Fibroblast of skin of back (primary cell): Measurements from ENCODE around the gene DIO1.

Experiments used
- DNase-seq: peaks from one replicate; pipeline ENCODE4 v3.0.0-alpha.2; 2013

The DIO1 gene

DNA sequence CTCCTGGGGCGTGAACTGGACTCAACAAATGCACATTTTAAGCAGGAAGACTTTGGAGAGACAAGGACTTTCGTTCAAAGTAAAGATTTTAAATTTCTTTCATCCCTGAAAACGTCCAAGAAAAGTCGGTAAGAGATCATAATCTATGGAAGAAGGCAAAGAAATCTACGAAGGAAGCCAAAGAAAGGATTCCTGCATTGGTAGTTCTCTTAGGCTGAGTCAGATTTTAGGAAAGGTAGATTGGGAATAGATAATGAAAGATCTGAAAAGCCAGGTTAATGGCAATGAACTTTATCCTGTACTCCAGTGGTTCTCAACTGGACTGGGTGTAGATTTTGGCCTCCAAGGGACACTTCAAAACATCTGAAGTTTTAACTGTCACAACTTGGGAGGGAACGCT, 49.1 kb downstream of the DIO1 start:
- no peak for DNase-seq

DNA sequence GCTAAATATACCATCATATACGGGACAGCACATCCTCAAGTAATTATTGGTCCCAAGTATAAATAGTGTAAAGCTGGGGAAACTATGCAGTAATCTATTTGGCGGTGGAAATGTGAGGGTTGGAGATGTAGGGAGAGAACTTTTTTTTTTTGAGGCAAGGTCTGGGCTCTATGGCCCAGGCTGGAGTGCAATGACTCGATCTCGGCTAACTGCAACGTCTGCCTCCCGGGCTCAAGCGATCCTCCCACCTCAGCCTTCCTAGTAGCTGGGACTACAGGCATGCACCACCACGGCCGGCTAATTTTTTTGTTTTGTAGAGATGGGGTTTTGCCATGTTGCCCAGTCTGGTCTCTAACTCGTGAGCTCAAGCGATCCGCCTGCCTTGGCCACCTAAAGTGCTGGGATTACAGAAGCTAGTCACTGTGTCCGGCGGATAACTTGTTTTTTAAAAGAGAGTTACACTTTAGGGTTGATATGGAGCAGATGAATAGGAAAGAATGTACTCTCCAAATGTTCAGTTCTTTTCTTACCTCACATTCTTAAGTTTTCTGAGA, 49.6 kb downstream of the DIO1 start:
- DNase-seq, result no peak

DNA sequence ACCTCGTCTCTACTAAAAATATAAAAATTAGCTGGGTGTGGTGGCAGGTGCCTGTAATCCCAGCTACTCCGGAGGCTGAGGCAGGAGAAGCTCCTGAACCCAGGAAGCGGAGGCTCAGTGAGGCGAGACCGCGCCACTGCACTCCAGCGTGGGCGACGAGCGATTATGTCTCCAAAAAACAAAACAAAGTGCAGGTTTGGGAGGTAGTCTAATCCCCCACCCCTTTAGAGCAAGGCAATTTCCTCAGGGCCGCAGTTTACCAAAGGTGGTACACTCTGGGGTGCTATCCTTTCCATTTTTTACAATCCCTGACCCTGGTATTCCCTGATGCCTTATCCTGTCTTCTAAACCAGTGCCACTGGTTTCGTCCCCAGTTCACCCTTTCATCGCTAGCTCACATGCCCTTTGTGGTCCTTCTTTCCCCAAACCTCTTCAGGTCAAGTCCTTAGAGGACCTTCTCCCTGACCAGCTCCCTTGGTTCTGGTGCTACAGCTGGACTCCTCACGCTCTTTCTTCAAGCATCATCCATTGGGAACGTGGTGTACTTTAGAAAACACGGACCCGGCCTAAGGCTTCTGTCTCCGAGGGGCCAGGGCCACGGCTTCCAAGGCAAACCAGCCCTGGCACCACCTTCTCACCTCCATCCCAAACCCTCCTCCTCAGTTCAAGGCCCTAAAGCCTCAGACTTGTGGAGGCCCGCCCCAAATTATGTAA, 50.6 kb downstream of the DIO1 start:
- DNase-seq, result no peak

DNA sequence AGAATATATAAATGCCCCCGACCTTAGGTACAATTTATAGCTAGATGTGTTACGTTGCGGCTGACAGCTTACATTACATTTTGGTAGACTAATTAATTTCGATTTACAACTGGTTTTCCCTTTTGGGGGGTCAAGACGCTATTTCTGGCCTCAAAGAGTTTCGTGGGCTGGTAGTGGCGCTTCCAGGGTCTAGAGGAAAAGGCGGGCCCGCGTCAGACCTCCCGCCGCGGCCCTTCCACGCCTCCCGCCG, 51.1 kb downstream of the DIO1 start:
- no peak for DNase-seq

DNA sequence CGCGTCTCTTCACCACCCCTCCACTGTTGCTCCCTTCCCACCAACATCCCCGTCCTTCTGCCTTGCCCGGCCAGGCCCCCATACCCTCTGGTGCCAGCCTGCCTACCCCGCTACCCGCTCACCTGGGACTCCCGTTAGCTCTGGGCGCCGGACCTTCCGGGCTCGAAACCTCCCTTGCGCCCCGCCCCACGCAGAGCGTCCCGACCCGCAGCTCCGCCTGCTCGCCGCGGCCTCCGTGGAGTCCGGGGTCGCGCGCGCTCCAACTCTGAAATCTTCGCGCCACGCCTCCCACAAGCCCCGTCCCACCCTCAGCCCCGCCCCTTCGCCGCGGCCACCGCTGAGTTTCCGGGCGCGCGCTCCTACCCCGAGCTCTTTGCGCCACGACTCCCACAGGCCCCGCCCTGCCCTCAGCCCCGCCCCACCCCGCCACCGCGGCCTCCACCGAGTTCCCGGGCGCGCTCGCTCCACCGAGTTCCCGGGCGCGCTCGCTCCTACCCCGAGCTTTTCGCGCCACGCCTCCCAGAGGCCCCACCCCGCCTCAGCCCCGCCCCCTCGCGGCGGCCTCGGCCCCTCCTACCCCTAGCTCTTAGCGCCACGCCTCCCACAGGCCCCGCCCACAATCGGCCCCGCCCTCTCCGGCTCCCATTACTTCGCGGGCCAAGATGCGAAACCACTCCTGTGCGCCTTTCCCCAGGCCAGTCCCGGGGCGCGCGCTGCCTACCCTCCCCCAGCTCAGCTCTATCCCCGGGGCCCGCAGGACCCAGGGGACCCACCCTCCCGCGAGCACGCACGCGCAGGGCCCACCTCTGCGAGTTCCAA, 51.7 kb downstream of the DIO1 start, which contains the start of gene IFT25:
Gene IFT25 (minus strand): TSS at position 267 of the 819 bp plus-strand sequence. CDS start 5,617 bp downstream, outside the sequence.
- DNase-seq, result peak; percentile 94

DNA sequence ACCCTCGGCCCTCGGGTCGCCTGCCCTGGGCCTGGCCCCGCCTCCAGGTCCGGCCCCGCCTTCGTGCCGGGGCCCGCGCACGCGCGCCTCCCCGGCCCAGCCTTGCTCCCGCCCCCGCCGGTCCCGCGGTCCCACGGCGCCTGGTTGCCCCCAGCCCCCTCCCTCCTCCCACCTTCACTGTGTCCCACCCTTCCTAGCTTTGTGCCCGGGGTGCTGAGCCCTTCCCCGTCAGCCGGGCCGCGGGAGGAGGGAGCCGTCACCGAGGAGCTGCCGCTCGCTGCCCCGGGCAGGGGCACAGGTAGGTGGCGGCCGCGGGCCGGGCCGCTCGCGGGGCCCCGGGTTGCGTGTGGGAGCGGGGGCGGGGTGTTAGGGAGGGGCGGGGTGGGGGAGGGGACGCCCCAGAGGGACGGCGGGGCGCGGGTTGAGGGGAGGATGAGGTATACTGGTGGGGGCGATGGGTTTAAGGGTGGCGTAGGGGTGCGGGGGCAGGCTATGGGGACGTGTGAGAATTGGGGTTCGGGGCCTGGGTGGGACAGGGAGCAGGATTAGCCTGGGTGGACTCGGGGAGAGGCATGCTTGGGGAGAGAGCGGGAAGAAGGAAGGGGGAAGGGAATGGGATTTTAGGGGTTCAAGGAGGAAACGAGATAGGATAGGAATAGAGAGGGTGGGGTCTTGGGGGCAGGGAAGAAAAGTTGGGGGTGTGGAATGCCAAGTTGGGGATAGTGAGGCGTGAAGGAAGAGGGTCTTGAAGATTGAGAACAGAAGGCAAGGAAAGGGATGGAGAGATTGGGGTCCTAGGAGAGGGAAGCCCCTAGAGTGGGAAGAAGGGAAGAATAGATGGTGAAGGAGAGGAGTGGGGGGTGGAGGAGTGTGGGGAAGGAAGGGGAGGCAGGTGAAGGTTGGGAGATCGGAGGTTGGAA, 52.5 kb downstream of the DIO1 start, which contains the start of gene LRRC42:
Gene LRRC42 (plus strand): TSS at position 99 of the 920 bp plus-strand sequence. CDS start 5,650 bp downstream, outside the sequence.
- no peak for DNase-seq

DNA sequence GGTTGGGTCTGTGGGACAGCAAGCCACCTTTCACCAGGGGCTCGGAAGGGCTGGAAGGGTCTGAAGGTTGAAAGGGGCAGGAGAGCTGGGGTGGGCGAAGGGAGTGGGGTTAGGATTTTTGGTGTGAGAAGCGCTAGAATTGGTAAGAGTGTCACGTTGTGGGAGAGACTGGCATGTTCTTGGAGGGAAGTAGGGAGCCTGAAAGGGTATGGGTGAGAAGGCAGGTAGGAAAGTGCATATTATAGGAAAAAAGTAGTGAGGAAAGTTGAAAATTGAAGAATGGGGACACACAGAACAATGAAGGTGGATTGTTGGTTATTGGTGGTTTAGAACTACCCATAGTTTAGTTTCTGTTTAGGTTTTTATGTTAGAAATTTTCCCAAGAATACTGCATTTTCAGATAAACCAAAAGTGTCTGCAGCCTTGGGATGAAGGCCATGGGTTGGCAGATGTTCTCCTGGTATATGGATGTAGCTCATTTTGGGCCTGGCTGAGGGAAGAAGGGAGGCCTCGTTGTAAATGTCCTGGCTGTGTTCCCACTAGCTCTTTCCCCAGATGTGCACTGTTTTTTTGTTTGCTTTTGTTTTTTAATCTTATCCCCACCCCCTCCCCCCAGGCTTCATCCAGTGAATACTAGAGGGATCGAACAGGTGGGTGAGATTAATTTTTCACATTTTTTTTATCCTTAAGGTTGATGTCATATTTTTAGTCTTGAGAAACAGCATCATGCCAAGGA, 53.4 kb downstream of the DIO1 start:
- DNase-seq, result no peak

DNA sequence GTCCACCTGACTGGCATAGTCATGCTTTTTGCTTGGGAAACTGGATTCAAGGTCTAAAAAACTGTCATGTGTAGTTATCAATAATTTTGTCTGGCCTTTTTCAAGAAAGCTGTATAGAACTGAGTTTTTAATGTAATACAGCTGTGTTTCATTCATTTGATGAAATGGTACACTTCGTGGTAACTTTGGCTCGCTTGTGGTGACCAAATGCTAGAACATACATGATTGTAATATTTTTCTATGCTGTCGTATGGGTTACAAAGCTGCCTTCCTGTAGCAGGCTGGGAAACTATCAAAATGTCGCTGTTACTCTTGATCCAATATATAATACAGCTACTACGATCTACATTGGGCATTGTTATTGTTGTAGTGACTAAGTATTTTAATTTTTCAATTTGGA, 54.3 kb downstream of the DIO1 start:
- DNase-seq, result no peak

DNA sequence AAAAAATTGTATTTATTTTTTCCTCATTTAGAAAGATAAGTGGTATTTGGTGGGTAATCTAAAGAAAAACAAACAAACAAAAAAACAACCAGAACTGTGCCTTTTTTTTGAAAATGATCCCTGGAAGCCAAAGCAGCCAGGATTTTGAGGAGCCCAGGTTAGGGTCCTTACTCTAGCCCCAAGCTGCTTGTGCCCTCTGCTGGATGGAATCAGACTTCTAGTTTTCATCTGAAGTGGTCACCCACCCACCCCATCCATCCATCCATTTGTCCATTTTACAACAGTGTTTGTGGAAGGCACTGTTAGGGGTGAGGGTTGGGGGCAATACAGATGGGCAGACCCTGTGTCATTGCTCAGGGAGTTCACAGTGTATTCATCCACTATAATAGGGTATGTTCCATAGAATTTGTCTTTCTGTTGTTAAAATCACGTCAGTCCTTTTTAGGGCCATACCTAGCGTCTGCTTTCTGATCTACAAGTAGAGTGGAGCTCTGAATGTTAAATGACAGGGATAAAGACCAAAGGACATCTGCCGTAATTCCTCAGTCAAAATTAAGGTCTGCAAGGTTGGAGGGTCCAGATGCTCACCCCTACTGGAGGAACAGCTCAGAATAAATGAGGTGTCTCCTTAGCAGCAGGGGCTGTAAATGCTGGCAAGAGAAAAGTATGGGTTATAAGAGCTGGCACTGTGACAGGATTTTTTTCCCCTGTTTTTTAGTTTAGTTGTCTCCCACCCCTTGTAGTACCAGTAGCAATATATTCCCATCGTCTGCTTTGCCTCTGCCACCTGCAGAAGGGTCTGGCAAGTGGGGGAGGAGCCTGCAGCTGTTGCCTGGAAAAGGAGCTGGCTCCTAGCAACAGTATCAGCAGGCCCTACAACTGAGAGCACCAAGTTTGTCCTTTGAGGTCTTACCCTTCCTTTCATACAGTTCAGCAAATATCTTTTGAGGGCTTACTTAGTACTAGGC, 55.3 kb downstream of the DIO1 start:
- DNase-seq, result peak; percentile 53

DNA sequence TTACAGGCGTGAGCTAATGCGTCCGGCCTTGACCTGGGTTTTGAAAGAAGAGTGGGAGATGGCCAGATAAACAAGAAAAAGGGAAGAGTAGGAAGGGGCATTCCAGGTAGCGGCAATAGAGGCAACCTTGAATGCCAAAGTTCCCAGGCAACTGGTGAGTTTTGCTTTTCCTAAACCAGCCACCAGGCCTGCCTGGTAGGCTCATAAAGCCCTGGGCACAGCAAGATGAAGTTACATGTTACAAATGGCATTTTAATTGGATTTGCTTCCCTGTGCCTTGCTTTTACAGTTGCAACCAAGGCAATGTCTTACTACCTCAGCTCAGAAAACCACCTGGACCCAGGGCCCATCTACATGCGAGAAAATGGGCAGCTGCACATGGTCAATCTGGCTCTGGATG, 57.7 kb downstream of the DIO1 start:
- no peak for DNase-seq

DNA sequence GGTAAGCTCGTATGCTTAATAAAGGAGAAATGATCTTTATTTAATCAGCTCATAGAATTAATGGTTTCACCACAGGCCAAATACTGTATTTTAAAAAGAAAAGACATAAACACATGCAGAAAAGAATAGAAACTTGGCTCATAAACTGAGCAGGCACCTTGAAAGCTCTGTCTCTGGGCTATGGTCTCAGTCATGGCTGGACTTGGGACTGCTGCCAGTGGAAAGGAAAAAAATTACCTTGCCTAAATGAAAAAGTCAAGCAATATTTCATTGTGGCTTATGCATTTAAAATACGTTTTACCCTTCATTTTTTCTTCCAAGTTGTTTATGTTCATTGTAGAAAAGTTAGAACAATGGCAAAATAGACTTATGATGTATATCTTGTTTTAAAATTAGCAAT, 60.1 kb downstream of the DIO1 start:
- DNase-seq, result no peak

DNA sequence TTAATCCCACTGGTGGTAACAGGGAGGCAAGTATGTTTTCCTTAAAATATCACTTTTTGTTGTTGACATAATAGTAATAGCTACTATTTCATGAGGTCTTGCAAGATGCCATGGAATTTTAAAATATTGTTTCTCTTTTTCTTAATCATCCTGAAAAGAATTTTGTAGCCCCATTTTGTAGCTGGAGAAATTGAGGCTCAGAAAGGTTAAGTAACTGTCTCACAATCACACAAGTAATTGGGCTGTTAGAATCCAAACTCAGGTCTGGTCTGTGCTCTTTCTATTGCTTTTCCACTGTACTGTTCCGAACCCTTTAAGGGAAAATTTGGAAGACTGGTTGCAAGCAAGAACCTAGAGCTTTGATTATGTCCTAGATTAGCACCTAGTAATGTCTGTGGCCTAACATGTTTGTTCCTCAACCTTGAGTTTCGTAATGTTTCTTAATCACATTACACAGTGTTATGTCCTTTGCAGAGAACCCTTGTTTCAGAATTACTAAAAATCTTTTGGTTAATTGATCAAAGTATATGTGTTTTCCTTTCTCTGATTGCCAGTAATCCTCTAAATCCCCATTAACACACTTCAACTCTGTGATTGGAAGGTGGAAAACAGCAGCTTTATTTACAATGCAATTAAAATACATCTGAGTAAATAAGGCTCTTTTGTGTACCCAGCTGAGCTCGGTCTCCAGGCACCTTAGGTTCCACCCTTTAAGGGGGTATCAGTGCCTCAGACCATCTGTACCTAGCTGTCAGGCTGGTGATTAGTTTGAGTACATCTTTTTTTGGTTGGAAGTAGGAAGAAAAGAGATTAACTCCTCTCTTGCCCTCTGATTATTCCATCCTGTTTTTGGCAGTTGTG, 62.6 kb downstream of the DIO1 start:
- DNase-seq, result no peak

DNA sequence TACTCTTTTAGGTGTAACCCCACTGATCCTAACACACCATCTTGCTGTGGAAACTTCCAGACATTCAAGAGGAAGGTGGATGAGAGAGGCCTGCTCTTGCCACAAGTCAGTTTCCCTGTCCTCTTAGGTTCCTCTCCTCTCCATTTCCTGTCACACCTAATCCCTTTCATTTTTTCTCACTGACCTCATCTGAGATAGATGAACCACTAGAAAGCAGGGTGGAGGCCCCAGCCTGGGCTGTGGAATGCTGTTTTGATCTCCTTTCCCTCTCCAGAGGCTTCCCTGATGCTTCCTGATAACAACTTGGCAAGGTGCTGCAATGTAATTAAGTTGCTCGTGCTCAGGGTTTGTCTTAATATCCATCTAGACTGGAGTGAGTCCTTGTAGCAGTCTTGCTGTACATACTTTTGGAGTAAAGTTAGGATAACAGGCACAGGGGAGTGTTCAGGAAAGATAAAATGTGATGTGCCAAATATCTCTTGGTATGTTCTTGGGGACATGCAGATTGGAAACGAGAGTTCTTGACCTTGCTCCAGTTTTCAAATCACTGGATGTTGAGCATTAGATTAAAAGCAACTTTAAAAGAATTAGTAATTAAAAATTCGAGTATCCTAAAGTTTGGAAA, 63.3 kb downstream of the DIO1 start:
- peak; percentile 72 for DNase-seq

DNA sequence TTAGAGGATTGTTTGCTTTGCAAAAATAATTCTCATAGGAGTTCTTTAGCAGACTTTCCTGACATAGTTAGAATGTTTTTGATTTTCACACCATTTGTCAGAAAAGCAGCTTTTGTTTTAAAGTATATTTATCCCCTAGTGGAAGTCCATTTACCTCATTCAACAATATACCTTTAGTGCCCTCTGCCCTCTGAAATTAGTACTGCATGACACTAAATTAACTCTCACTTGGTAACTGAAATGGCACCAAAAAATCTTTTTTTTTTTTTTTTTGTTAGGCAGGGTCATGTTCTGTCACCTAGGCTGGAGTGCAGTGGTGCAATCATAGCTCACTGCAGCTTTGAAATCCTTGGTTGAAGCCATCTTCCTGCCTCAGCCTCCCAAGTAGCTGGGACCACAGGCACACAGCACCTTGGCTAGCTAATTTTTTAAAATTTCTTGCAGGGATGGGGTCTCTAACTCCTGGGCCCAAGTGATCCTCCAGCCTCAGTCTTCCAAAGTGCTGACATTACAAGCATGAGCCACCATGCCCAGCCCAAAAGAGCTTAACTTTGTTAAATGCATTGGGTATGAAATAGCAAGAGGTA, 65.8 kb downstream of the DIO1 start:
- DNase-seq, result peak; percentile 33
